HG03135 (cell line): ENCODE results near the gene EPN2.
A peak's percentile ranks its signal among the peaks of the same experiment; 100 is the strongest.
"Not testable (repeated sequence)": the region's sequence is repeated elsewhere in the genome, so short reads cannot be mapped to it uniquely, and the experiment has no call there.

ENCODE experiments used
- ATAC-seq: cut with Tn5 transposase; IDR thresholded peaks from one replicate; pipeline ENCODE4 v1.9.1; 2021; ENCODE audit warnings: mild to moderate bottlenecking, moderate library complexity; ENCODE audit not compliant: unreplicated experiment

The EPN2 gene

GRCh38 chr17:19342611-19343255, 105.6 kb downstream of the EPN2 start:
- no peak for ATAC-seq

DNA sequence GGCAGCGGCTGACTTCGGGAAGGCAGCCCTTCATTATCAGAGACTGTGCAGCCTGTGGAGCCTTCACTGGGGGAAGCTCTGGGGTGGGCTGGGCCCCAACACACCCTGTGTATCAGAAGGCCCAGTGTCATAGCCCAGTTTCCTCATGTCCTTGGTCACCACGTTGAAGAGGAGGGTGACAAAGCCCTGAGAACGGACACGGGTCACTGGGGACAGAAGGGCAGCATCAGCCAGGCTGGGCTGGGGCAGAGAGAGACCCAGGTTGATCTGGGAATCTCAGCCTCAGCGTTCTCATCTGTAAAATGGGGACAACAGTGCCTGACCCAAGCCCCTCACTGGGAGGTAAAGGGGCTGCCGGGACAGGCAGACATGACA, 106.1 kb downstream of the EPN2 start:
- no peak for ATAC-seq

GRCh38 chr17:19343671-19344151, 106.5 kb downstream of the EPN2 start:
- no peak for ATAC-seq

- ATAC-seq: no peak
Measured at GRCh38 chr17:19344311-19345066, 107.3 kb downstream of the EPN2 start.

GRCh38 chr17:19345067-19345460, 107.9 kb downstream of the EPN2 start:
- ATAC-seq: no peak

GRCh38 chr17:19345486-19346350, 108.6 kb downstream of the EPN2 start:
- ATAC-seq: no peak

DNA sequence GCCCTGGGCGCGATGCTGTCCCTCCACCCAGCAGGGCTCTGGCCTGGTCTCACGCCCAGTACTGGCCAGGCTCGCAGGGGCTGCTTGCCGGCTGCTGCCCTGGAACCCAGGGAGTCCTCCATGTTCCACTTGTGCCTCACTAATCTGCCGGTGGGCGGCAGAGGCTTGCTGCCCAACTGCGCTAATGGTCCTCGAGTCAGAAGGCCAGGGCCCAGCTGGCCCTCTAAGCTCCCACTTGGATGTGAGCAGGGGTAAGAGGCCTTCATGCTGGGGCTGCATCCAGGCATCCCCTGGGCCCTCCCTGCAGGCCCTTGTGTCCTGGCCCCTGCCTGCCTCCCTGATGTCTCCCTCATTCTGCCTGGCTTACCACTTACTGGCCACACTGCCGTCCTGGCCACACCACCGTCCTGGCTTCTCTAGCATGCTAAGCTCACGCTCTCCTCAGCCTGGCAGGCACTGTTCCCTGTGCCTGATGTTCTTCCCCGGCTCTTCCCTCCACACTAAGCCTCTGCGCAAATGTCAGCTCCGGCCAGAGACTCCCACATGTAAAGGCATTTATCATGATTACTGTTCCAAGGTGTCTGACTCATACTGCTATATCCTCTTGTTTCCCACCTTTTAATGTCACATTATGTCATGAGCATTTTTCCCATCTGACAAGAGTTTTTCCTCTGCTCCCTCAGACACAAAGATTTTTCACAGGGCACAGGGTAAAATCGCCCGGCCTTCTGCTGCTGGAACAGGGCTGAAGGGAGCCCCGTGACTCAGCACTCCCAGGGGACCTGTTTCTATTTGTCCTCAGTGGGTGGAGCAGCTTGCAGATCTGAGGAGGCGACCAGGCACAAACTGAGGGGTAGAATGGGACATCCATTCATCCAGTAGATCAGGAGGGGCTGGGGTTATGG, 109.4 kb downstream of the EPN2 start:
- no peak for ATAC-seq

GRCh38 chr17:19347323-19348080, 110.3 kb downstream of the EPN2 start:
- ATAC-seq: no peak

DNA sequence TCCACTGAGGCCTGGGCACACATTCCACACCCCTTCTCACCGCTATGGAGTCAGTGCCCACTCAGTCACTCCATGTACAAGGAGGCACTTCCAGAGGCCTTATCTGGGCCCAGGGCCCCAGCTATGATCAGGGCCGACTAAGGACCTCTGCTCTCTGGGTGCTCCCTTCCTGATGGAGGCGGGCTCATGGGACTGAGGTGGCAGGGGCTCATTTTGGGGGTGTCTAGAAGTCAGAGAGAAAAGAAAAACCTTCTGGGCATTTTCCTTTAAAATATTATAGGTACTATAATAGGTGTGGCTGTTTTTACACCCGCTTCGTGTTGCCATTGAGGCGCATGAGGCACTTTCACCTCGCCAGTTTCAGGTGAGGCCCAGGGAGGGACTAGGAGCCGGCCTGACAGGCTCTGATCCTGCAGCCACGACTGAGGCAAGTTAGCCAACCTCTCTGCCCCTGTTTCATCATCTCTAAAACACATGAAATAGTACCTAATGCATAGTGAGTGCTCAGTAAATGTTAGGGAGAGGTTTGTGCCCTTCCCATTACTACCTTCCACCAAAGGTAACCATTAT, 111.0 kb downstream of the EPN2 start:
- ATAC-seq: no peak

- ATAC-seq: no peak
Measured at GRCh38 chr17:19348806-19349205, 111.6 kb downstream of the EPN2 start.

DNA sequence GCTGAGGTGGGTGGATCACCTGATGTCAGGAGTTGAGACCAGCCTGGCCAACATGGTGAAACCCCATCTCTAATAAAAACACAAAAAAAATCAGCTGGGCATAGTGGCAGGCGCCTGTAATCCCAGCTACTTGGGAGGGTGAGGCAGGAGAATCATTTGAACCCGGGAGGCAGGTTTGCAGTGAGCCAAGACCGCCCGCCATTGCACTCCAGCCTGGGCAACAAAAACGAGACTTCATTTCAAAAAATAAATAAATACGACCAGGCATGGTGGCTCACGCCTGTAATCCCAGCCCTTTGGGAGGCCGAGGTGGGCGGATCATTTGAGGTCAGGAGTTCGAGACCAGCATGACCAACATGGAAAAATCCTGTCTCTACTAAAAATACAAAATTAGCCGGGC, 116.2 kb downstream of the EPN2 start:
- ATAC-seq: not testable (repeated sequence)

DNA sequence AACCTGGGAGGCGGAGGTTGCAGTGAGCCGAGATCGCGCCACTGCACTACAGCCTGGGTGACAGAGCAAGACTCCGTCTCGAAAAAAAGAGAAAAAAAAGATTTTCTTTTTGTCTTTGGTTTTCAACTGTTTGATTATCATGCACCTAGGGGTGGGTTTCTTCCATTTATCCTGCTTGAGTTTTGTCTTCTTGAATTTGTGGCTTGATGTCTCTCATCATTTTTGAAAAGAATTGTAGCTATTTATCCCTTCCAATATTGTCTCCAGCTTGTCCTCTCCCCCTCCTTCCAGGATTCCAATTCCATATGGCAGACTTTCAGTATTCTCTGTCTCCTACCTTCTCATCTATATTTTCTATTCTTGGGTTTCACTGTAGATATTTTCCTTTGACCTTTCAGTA, 117.6 kb downstream of the EPN2 start:
- ATAC-seq: no peak

DNA sequence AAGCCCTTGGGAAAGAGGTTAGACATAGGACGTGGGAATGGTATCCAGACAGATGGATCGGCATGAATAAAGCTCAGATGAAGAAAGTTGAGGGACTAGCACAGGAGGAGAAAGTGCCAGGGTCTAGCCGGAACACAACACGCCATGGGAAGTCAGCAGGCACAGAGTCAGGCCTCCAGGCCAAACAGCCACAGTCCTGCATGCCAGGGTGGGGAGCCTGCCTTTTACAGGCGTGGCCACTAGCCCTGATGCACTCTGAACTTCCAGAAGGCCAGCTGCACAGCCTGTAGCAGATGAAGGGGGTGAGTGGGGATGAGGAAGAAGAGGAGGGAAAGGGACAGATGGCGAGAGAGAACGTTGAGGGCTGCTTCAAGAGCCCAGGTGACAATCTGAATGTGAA, 120.2 kb downstream of the EPN2 start:
- ATAC-seq: no peak

DNA sequence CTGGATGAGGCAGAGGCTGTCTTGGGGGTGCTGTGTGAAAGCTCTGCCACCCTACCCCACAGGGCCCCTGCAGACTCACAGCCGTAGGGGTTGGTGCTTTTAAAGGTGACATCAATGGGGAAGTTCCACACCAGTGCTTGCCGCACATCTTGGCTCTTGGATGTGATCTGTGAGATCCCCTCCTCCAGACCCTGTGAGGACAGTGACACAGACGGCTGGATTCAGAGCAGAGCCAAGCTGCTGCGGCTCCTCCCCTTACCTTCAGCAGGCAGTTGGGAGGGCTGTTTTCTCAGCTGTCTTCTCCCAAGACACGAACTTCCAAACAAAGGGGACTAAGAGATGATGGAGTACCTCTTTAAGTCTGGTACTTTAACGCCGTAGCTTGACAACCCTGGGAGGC, 120.6 kb downstream of the EPN2 start:
- no peak for ATAC-seq

GRCh38 chr17:19359151-19359550, 122.0 kb downstream of the EPN2 start:
- ATAC-seq: no peak

GRCh38 chr17:19359856-19360255, 122.7 kb downstream of the EPN2 start:
- ATAC-seq: no peak

- ATAC-seq: no peak
Measured at GRCh38 chr17:19360772-19361171, 123.6 kb downstream of the EPN2 start.

GRCh38 chr17:19361326-19361725, 124.2 kb downstream of the EPN2 start:
- ATAC-seq: no peak

- peak; percentile 15 for ATAC-seq
Measured at GRCh38 chr17:19361944-19362276, 124.7 kb downstream of the EPN2 start.
